Activated naive CD8-positive, alpha-beta T cell treated with anti-CD3 and anti-CD28 coated beads, Interleukin-2, amount 50 U/mL, for 24 hours (primary cell): Measurements from ENCODE around the gene LRCOL1.

Experiments
- ATAC-seq: fragments of 150-1000 bp; cut with Tn5 transposase; one replicate; pipeline ENCODE4 v1.10.0; 2021
- DNase-seq: peaks from one replicate; pipeline ENCODE4 v3.0.0; 2021
- H3K27ac Mint-ChIP-seq: one replicate; pipeline ENCODE4 v1.8.0; 2021; ENCODE audit warnings: mild to moderate bottlenecking, mixed read lengths
- H3K27me3 Mint-ChIP-seq: one replicate; pipeline ENCODE4 v1.8.0; 2021; ENCODE audit warnings: mixed read lengths
- H3K36me3 Mint-ChIP-seq: one replicate; pipeline ENCODE4 v1.8.0; 2021; ENCODE audit warnings: low read depth, mixed read lengths
- H3K4me1 Mint-ChIP-seq: one replicate; pipeline ENCODE4 v1.8.0; 2021; ENCODE audit warnings: mixed read lengths
- H3K4me3 Mint-ChIP-seq: one replicate; pipeline ENCODE4 v1.8.0; 2021; ENCODE audit warnings: mild to moderate bottlenecking, moderate library complexity, mixed read lengths
- H3K9me3 Mint-ChIP-seq: one replicate; pipeline ENCODE4 v1.8.0; 2021; ENCODE audit warnings: mixed read lengths

Gene LRCOL1

DNA sequence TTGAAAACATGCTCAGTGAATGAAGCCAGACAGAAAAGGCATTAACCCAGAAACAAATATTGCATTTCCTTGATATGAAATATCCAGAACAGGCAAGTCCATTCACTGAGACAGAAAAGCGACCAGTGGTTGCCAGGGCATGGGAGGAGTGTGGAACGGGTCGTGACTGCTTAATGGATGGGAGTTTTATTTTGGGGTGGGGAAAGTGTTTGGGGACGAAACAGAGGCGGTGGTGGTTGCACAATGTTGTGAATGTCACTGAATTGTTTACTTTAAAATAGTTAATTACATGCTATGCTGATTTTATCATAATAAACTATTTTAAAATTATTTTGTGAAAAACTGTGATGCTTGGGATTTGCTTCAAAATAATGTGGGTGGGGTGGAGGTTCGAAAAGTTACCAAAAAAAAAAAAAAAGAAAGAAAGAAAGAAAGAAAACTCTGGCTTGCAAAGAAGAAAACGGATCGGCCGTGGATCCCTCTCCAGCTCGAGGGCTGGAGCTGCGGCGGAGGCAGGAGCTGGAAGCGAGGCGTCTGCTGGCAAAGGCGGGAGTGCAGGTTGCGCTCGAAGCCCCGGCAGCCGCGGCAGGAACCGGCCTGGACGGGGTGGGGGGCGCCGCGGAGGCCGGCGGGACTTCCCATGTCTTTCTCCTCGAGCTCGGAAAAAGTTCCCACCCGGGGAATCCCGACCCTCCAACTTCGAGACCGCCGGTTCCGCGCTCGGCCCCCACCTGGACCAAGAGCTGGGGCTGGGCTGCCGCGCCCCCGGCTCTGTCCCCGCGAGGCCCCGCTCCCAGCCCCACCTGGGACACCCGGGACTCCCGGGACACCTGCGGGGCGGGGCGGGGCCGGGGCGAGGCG, 7.7 kb upstream of the LRCOL1 start:
- peaks cover 7% of the 10 kb centered on the region for H3K4me1 Mint-ChIP-seq
- peaks cover 8% of the 10 kb centered on the region for H3K9me3 Mint-ChIP-seq
- no peak for ATAC-seq
- no peak overlapping the region for H3K27ac Mint-ChIP-seq
- H3K27me3 Mint-ChIP-seq: peaks cover 39% of the 10 kb centered on the region
- DNase-seq: no peak
- H3K36me3 Mint-ChIP-seq: peaks cover 7% of the 10 kb centered on the region
- no peak overlapping the region for H3K4me3 Mint-ChIP-seq

DNA sequence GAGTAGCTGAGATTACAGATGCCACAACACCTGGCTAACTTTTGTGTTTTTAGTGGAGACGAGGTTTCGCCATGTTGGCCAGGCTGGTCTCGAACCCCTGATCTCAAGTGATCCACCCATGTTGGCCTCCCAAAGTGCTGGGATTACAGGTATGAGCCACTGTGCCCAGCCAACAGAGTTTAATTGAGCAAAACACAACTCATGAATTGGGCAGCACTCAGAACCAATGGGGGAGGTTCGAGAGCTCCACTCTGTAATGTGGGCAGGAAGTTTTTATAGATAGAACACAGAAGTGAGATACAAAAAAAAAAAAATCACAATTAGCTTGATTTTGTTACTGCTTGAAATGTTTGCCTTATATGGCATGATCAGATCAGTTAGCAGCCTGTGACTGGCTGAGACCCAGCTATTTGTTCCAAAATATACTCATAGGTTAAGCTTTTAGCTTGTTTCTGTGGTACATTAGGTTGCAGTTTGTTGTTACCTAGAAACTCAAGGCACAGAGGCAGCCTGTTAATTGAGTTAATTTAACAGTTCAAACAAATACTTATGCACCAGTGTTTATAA, 6.8 kb upstream of the LRCOL1 start:
- H3K4me1 Mint-ChIP-seq: peaks cover 7% of the 10 kb centered on the region
- H3K27ac Mint-ChIP-seq: no peak overlapping the region
- peaks cover 7% of the 10 kb centered on the region for H3K36me3 Mint-ChIP-seq
- no peak for ATAC-seq
- H3K4me3 Mint-ChIP-seq: no peak overlapping the region
- no peak for DNase-seq
- H3K27me3 Mint-ChIP-seq: peaks cover 39% of the 10 kb centered on the region
- H3K9me3 Mint-ChIP-seq: peaks cover 8% of the 10 kb centered on the region

DNA sequence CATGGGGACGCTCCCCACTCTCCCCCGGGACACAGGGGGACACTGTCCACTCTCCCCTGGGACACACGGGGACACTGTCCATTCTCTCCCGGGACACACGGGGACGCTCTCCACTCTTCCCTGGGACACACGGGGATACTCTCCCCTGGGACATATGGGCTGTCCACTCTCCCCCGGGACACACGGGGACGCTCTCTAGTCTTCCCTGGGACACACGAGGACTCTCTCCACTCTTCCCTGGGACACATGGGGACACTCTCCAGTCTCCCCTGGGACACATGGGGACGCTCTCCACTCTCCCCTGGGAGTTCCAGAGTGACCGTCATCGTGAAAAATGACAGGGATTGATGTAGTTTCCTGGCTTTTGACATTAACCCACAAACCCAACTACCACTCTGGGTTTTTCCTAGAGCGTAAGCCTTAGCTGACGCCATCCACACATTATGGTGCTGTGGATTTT, 5.2 kb upstream of the LRCOL1 start:
- ATAC-seq: no peak
- peak overlapping the region; percentile 35 for H3K27ac Mint-ChIP-seq
- H3K27me3 Mint-ChIP-seq: peaks cover 48% of the 10 kb centered on the region
- H3K36me3 Mint-ChIP-seq: peaks cover 7% of the 10 kb centered on the region
- H3K4me3 Mint-ChIP-seq: no peak overlapping the region
- H3K9me3 Mint-ChIP-seq: peaks cover 8% of the 10 kb centered on the region
- peaks cover 7% of the 10 kb centered on the region for H3K4me1 Mint-ChIP-seq
- DNase-seq: no peak

DNA sequence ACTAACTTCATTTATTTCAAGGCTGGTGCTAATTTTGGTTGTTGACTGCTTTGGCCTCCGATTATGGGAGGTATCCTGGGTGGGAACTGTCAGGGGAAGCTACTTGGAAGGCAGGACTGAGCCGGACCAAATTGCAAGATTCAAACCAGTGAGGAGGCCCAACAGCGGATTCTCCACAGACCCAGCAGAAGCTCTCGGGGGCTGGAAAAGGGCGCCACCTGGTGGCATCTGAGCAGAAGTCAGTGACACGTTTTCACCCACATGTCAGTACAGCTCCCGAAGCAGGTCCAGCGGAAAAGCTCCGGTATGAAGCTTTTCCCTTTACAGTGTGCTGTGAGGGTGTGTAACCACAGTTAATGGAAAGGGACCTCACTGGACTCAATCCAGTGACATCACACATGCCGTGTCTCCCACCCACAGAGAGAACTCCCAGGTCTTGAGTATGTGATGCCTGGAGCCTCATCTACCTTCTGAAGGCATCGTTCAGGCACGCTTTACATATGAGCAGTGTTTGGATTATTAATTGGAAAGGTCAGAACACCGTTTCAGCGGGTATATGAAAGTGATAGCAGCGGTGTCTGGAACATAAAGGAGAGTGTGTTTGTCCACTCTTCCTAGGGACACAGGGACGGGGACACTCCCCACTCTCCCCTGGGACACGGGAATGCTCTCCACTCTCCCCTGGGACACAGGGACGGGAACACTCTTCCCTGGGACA, 4.6 kb upstream of the LRCOL1 start:
- DNase-seq (peak; percentile 84), ATAC-seq (peak; percentile 83)
- H3K27ac Mint-ChIP-seq: no peak overlapping the region
- H3K36me3 Mint-ChIP-seq: peaks cover 7% of the 10 kb centered on the region
- peaks cover 50% of the 10 kb centered on the region for H3K27me3 Mint-ChIP-seq
- H3K4me3 Mint-ChIP-seq: no peak overlapping the region
- peaks cover 8% of the 10 kb centered on the region for H3K9me3 Mint-ChIP-seq
- H3K4me1 Mint-ChIP-seq: peaks cover 10% of the 10 kb centered on the region

DNA sequence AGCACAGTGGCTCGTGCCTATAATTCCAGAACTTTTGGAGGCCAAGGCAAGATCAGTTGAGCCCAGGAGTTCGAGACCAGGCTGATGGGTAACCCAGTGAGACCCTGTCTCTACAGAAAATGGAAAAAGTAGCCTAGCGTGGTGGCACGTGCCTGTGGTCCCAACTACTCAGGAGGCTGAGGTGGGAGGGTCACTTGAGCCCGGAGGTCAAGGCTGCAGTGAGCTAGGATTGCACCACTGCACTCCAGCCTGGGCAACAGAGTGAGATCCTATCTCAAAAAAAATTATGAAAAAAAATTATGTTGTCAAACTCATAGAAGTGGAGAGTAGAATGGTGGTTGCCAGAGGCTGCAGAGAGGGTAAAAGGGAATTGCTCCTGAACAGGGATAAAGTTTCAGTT, 3.6 kb upstream of the LRCOL1 start:
- Mint-ChIP-seq H3K27me3 (peaks cover 57% of the 10 kb centered on the region), H3K4me1 (peaks cover 10% of the 10 kb centered on the region), H3K9me3 (peaks cover 8% of the 10 kb centered on the region), H3K36me3 (peaks cover 7% of the 10 kb centered on the region), H3K4me3 (no peak overlapping the region), H3K27ac (no peak overlapping the region)
- DNase-seq: no peak
- ATAC-seq: no peak

DNA sequence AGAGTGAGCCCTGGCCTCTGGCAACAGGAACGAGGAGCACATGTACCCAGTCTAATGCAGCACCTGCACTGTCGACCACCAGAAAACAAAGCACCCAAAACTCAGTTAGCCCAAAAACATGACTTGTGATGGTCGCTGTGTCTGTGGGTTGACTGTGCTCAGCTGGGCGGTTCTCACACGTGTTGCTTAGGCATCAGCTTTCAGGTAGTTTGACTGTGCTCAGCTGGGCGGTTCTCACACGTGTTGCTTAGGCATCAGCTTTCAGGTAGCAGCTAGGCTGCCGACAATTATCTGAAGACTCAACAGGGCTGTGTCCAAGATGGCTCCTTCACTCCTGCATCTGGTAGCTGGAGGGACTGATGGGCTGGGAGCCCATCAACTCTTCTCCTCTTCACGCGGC, 1.2 kb upstream of the LRCOL1 start:
- DNase-seq: no peak

DNA sequence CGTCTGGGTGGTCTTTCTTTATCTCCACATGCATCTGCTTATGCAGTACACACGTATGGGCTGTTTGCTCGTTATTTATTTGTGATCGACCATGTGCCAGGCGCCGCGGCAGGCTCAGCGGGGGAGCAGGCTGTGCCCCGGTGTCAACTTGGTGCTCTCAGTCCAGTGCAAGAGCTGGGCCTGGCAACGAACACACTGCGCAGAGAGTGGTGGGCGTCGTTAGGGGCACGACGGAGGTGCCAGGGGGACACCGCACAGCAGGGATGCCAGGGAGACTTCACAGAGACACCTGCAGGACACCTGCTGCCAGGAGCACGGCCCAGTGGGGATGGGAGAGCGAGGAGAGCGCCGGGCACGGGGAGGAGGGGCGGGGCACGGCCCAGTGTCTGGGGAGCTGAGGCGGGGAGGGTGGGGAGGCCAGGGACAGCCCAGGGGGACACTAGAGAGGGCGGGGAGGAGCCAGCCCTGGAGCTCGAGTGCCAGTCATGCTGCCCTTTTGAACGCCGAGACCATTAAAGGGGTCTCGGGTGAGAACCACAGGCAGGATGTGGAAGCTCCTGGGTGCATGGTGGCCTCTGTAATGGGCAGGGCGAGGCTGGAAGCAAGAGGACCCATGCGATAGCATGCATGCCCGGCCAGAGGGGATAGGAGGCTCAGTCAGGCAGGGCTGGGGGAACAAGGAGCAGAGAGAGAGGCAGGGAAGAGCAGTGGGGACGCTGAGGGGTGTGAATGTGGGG, 652 bp upstream of the LRCOL1 start:
- no peak overlapping the region for H3K27ac Mint-ChIP-seq
- no peaks in the 10 kb centered on the region for H3K9me3 Mint-ChIP-seq
- DNase-seq: no peak
- H3K4me3 Mint-ChIP-seq: no peak overlapping the region
- peaks cover 60% of the 10 kb centered on the region for H3K27me3 Mint-ChIP-seq
- peaks cover 3% of the 10 kb centered on the region for H3K36me3 Mint-ChIP-seq
- H3K4me1 Mint-ChIP-seq: peaks cover 14% of the 10 kb centered on the region
- no peak for ATAC-seq

More for the DNA sequence above, 1.2 kb upstream of the LRCOL1 start:
- H3K27me3 Mint-ChIP-seq: peaks cover 61% of the 10 kb centered on the region
- H3K4me3 Mint-ChIP-seq: no peak overlapping the region
- H3K9me3 Mint-ChIP-seq: no peaks in the 10 kb centered on the region
- peaks cover 4% of the 10 kb centered on the region for H3K36me3 Mint-ChIP-seq
- peaks cover 12% of the 10 kb centered on the region for H3K4me1 Mint-ChIP-seq
- H3K27ac Mint-ChIP-seq: no peak overlapping the region
- no peak for ATAC-seq

DNA sequence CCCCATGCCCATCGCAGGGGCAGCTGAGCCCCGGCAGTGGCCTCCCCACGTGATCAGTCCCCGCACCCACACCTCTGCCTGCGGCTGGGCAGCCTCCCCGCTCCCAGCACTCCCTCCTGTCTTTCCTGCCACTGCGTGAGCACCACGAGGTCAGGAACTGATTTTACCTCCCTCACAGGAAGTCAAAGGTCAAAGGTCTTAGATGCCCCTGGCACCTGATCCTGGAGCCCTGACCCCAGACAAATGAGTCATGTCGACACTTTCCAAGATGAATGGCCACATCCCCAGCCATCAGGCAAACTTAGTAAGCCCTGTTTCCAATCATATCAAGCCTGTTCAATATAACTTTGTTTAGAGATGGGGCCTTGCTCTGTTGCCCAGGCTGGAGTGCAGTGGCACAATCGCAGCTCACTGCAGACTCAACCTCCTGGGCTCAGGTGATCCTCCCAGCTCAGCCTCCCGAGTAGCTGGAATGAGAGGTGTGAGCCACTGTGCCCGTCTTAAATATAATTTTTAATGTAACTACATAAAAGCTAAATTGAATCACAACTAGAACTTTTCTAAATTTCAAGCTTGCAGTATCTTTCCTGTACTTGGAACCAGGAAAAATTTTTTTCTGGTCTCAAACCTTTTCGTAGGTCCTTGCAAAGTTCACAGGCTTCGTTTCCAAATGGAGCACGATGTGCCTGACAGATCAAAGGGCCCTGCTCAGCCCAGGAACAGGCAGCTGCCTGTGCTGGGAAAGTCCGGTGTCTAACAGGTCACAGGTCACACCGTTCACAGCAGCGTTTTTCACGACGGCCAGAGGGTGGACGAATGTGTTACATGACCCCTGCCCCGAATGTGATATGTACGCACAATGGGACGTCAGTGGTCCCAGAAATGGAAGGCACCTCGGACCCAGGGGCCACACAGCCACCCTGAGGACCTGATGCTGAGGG, 1.9 kb downstream of the LRCOL1 start:
- no peak overlapping the region for H3K27ac Mint-ChIP-seq
- H3K4me1 Mint-ChIP-seq: peaks cover 12% of the 10 kb centered on the region
- no peak overlapping the region for H3K4me3 Mint-ChIP-seq
- no peak for DNase-seq
- H3K36me3 Mint-ChIP-seq: no peaks in the 10 kb centered on the region
- no peaks in the 10 kb centered on the region for H3K9me3 Mint-ChIP-seq
- no peak for ATAC-seq
- peaks cover 61% of the 10 kb centered on the region for H3K27me3 Mint-ChIP-seq

DNA sequence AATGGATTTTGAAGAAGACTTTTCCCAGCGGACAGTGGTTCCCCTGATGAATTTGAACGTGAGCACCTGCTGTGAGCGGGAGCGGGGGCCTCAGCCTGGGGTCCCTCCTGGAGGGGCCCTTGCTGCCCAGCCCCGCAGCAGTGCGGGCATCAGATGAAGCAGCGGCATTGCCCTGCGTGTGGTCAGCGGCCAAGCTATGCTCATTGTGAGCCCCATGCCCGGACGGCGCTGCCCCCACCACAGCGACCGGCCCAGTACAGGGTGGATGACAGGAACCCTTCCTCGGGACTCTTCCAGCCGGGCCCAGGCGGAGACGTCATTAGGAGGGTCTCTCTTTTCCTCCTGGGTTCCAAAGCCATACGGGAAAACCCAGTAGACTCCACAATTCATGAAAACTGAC, 3.5 kb downstream of the LRCOL1 start:
- peaks cover 12% of the 10 kb centered on the region for H3K4me1 Mint-ChIP-seq
- H3K27me3 Mint-ChIP-seq: peaks cover 71% of the 10 kb centered on the region
- ATAC-seq (no peak), DNase-seq (no peak)
- H3K9me3 Mint-ChIP-seq: no peaks in the 10 kb centered on the region
- H3K4me3 Mint-ChIP-seq: no peak overlapping the region
- H3K36me3 Mint-ChIP-seq: no peaks in the 10 kb centered on the region
- H3K27ac Mint-ChIP-seq: no peak overlapping the region

DNA sequence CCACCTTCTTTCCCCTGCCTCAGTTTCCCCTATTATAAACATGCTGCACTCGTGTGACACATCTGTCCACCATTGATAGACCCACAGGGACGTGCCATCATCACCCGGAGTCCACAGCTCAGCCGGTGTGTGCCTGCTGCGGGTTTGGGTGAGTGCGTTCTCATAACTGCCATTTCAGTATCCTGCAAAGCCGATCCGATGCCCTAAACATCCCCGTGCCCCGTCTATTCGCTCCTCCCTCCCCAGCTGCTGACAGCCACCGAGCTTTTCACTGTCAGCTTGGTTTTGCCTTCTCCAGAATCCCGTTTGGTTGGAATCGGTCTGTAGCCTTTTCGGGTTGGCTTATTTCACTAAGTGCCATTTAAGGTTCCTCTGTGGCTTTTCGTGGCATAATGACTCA, 3.9 kb downstream of the LRCOL1 start:
- ATAC-seq (no peak), DNase-seq (no peak)
- H3K9me3 Mint-ChIP-seq: no peaks in the 10 kb centered on the region
- H3K27ac Mint-ChIP-seq: no peak overlapping the region
- no peaks in the 10 kb centered on the region for H3K36me3 Mint-ChIP-seq
- peaks cover 70% of the 10 kb centered on the region for H3K27me3 Mint-ChIP-seq
- no peak overlapping the region for H3K4me3 Mint-ChIP-seq
- peaks cover 12% of the 10 kb centered on the region for H3K4me1 Mint-ChIP-seq

DNA sequence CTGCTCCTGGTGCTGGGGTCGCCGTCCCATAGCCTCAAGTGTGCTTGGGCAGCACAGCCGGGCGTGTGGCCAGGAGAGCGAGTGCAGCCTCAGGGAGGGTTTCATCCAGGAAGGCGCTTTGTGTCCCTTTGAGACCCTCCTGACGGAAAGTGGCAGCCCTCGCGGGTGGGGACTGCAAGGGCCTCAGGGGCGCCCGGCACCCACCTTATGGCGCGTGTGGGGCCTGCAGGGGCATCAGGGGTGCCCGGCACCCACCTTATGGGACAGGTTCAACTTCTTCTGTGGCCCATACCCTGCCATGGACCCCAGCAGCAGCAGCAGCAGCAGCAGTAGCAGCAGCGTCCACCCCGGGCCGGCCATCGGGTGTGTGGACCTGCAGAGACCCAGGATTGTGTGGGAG, 4.5 kb downstream of the LRCOL1 start:
- Mint-ChIP-seq H3K4me3 (no peak overlapping the region), H3K4me1 (peaks cover 14% of the 10 kb centered on the region), H3K27me3 (peaks cover 70% of the 10 kb centered on the region), H3K27ac (no peak overlapping the region), H3K9me3 (no peaks in the 10 kb centered on the region), H3K36me3 (no peaks in the 10 kb centered on the region)
- ATAC-seq (no peak), DNase-seq (no peak)

DNA sequence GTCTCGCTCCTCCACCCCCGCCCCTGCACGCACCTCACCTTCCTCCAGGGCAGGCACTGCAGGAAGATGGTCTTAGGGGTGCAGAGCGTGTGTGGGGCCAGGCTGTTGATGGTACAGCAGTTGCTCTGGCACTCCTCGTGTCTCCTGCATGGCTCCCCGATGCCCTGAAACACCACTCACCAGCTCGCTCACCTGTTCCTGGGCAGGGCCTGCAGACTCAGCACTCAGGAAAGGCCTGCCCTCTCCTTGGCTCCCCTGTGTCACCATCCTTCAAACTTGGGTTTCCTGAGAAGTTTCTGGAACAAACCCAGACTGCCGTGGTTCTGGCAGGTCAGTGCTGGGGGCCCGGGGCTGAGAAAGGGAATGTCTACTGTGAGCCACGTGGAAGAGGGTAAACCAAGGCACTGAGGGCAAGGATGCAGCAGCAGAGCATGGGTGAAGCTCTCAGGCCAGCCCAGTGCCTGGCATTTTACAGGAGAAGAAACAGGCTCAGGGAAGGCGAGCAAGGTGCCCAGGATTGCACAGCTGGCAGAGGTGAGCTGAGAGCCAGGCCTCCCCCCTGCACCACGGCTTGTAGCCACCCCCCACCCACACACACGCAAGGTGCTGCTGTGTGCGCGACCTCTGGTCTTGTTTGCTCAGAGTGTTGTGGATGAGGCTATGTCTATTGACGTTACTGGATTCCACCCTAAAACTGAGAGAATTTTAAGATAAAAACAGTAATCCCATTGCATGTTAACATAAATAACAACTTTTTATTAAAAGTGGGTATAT, 5.5 kb downstream of the LRCOL1 start:
- DNase-seq: no peak
- H3K4me1 Mint-ChIP-seq: peaks cover 17% of the 10 kb centered on the region
- H3K27me3 Mint-ChIP-seq: peaks cover 66% of the 10 kb centered on the region
- H3K36me3 Mint-ChIP-seq: no peaks in the 10 kb centered on the region
- no peak for ATAC-seq
- no peaks in the 10 kb centered on the region for H3K9me3 Mint-ChIP-seq
- no peak overlapping the region for H3K4me3 Mint-ChIP-seq
- no peak overlapping the region for H3K27ac Mint-ChIP-seq

DNA sequence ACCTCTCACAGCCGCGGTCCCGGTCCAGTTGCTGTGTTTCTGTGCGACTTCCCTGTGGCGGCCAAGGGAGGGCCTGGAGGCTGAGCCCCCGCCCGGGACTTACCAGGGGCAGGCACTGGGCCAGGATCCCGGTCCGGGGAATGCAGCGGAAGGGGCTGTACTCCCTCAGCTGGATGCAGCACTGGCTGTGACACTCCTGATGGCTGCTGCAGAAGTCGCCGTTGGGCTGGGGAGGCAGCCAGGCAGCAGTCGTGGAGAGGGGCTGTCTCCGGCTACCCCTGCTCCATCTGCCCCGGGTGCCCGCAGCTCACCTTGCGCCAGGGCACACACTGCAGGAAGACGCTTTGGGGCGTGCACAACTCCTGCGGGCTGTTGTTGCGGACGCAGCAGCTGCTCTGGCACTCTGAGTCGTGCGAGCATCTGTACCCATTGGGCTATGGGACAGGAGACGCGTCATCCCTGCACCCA, 6.2 kb downstream of the LRCOL1 start:
- H3K27me3 Mint-ChIP-seq: peaks cover 67% of the 10 kb centered on the region
- ATAC-seq (no peak), DNase-seq (no peak)
- peaks cover 17% of the 10 kb centered on the region for H3K4me1 Mint-ChIP-seq
- no peaks in the 10 kb centered on the region for H3K9me3 Mint-ChIP-seq
- H3K27ac Mint-ChIP-seq: no peak overlapping the region
- H3K36me3 Mint-ChIP-seq: no peaks in the 10 kb centered on the region
- H3K4me3 Mint-ChIP-seq: no peak overlapping the region
